ENCODE measurements around the gene TMEM131.
A peak's percentile ranks its signal among the peaks of the same experiment; 100 is the strongest.
"Not testable (repeated sequence)": the region's sequence is repeated elsewhere in the genome, so short reads cannot be mapped to it uniquely, and the experiment has no call there.

Gene TMEM131

GRCh38 chr2:97868986-97869721 lies 126.6 kb downstream of the TMEM131 start:
- peak; percentile 92 for DNase-seq (ENCODE audit: low read depth)

- no peak for DNase-seq (ENCODE audit: low read depth)
These were observed 131.9 kb downstream of the TMEM131 start for GRCh38 chr2:97863829-97864228.

GRCh38 chr2:97861177-97861576 lies 134.6 kb downstream of the TMEM131 start:
- DNase-seq (ENCODE audit: low read depth): no peak

GRCh38 chr2:97858442-97858841 lies 137.3 kb downstream of the TMEM131 start:
- DNase-seq (ENCODE audit: low read depth): no peak

- DNase-seq (ENCODE audit: low read depth): no peak
These were observed 138.2 kb downstream of the TMEM131 start for GRCh38 chr2:97857553-97857952.

GRCh38 chr2:97853057-97853456 lies 142.7 kb downstream of the TMEM131 start:
- DNase-seq (ENCODE audit: low read depth): peak; percentile 46

- DNase-seq (ENCODE audit: low read depth): no peak
These were observed 144.6 kb downstream of the TMEM131 start for GRCh38 chr2:97851172-97851571.

- no peak for DNase-seq (ENCODE audit: low read depth)
These were observed 145.7 kb downstream of the TMEM131 start for GRCh38 chr2:97849881-97850528.

GRCh38 chr2:97848306-97848705 lies 147.4 kb downstream of the TMEM131 start:
- no peak for DNase-seq (ENCODE audit: low read depth)

- not testable (repeated sequence) for DNase-seq (ENCODE audit: low read depth)
These were observed 149.0 kb downstream of the TMEM131 start for GRCh38 chr2:97846716-97847115.

GRCh38 chr2:97845818-97846217 lies 149.9 kb downstream of the TMEM131 start:
- no peak for DNase-seq (ENCODE audit: low read depth)

GRCh38 chr2:97845133-97845532 lies 150.6 kb downstream of the TMEM131 start:
- no peak for DNase-seq (ENCODE audit: low read depth)

- peak; percentile 8 for DNase-seq (ENCODE audit: low read depth)
These were observed 151.4 kb downstream of the TMEM131 start for GRCh38 chr2:97844311-97844859.

- no peak for DNase-seq (ENCODE audit: low read depth)
These were observed 155.6 kb downstream of the TMEM131 start for GRCh38 chr2:97840198-97840597.

GRCh38 chr2:97834610-97835009 lies 161.1 kb downstream of the TMEM131 start:
- no peak for DNase-seq (ENCODE audit: low read depth)

GRCh38 chr2:97831121-97831520 lies 164.6 kb downstream of the TMEM131 start:
- DNase-seq (ENCODE audit: low read depth): no peak

- not testable (repeated sequence) for DNase-seq (ENCODE audit: low read depth)
These were observed 166.5 kb downstream of the TMEM131 start for GRCh38 chr2:97829255-97829654.

GRCh38 chr2:97827013-97827412 lies 168.7 kb downstream of the TMEM131 start:
- not testable (repeated sequence) for DNase-seq (ENCODE audit: low read depth)

GRCh38 chr2:97826266-97826847 lies 169.4 kb downstream of the TMEM131 start:
- not testable (repeated sequence) for DNase-seq (ENCODE audit: low read depth)

GRCh38 chr2:97824011-97824410 lies 171.7 kb downstream of the TMEM131 start:
- DNase-seq (ENCODE audit: low read depth): not testable (repeated sequence)

GRCh38 chr2:97821862-97822261 lies 173.9 kb downstream of the TMEM131 start:
- DNase-seq (ENCODE audit: low read depth): not testable (repeated sequence)

GRCh38 chr2:97819754-97820153 lies 176.0 kb downstream of the TMEM131 start:
- no peak for DNase-seq (ENCODE audit: low read depth)

- DNase-seq (ENCODE audit: low read depth): no peak
These were observed 179.3 kb downstream of the TMEM131 start for GRCh38 chr2:97816411-97816810.
